LNCAP (cell line): Measurements from ENCODE around the gene ZNF689.
A peak's percentile ranks its signal among the peaks of the same experiment; 100 is the strongest.

Source experiments
- TF ChIP-seq, protein P1 (sequence below): fragments of 450-650 bp; IDR thresholded peaks from 2 replicates; pipeline ENCODE4 v1.5.1; 2017; ENCODE audit warnings: mild to moderate bottlenecking

ZNF689 gene

DNA sequence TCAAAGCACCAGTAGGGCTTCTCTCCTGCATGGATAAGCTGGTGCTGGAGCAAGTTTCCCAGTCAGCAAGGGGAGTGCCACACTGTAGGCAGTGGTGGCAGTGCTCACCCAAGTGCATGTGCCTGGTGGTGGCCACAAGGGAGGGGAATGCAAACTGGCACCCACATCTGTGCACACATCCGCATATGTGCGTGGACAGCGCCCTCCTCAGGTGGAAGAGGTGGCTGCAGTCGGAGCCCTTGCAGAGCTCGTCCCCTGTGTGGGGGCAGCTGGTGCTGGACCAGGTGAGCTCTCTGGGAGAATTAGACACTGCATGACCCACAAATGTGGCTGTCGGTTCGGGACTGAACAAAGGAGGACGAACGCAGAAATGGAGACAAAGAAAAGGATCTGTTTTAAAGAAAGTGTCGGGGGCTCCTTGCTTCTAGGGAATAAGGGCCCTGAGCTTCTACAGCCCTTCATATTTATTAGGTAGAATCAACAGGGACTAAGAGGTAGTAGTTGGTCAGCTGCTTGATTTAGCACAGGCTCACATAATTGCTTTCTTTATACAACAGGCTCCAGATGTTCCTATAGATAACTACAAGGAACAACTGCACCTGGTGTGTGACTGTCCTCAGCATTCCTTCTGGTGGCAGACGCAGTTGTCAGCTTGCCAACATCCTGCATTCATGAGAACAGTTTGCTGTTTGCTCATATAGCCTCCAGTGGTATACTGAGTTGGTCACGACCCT is 5.3 kb upstream of the ZNF689 start:
- TF ChIP-seq, protein P1, sequence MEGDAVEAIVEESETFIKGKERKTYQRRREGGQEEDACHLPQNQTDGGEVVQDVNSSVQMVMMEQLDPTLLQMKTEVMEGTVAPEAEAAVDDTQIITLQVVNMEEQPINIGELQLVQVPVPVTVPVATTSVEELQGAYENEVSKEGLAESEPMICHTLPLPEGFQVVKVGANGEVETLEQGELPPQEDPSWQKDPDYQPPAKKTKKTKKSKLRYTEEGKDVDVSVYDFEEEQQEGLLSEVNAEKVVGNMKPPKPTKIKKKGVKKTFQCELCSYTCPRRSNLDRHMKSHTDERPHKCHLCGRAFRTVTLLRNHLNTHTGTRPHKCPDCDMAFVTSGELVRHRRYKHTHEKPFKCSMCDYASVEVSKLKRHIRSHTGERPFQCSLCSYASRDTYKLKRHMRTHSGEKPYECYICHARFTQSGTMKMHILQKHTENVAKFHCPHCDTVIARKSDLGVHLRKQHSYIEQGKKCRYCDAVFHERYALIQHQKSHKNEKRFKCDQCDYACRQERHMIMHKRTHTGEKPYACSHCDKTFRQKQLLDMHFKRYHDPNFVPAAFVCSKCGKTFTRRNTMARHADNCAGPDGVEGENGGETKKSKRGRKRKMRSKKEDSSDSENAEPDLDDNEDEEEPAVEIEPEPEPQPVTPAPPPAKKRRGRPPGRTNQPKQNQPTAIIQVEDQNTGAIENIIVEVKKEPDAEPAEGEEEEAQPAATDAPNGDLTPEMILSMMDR: peak; percentile 26; the same call in 1 of the 2 replicates

DNA sequence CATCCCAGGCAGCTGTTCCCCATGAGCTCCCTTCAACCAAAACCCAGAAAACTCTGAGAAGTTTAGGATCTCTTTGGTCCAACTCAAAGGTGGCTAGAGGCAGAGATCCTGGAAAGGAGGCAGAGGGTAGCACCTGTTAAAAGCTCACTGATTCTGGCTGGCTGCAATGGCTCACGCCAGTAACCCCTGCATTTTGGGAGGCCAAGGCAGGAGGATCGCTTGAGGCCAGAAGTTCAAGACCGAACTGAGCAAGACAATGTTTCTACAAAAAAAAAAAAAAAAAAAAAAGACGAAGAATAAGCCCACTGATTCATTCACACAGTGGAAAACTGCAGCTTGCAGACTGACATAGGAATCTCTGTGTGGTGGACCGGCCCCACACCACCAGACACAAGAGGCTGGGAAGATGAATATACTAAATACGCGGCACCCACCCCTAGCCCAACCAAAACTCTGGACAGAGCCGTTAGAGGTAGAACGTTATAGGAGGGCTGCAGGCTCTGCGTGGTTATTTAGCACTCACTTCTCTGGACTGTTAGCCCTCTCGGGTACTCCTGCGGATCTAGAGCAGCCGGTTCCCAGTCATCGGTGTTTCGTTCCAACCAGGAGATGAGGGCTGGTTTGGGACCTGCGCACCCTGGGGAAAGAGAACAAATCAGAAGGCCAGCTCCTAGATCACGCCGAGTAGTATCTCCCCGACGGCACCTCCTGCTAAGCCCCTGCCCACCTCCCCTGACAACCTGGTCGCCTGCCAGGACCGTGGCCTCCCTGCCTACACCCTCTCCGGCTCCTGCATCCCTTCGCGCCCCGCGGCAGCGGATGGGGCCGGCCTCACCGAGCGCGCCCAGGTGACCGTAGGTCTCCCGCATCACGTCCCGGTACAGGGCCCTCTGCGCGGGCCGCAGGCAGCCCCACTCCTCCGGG is 925 bp downstream of the ZNF689 start:
- TF ChIP-seq, protein P1: no peak

DNA sequence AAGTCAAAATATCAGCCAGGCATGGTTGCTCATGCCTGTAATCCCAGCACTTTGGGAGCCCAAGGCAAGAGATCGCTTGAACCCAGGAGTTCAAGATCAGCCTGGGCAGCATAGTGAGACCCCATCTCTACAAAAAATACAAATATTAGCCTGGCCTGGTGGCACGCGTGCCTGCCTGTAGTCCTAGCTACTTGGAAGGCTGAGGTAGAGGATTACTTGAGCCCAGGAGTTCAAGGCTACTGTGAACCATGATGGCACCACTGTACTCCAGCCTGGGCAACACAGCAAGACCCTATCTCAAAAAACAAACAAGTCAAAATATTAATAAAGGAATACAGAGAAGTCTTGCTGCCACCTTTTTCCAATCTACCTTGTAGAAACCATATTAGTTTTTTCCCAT is 4.2 kb downstream of the ZNF689 start:
- TF ChIP-seq, protein P1: no peak

DNA sequence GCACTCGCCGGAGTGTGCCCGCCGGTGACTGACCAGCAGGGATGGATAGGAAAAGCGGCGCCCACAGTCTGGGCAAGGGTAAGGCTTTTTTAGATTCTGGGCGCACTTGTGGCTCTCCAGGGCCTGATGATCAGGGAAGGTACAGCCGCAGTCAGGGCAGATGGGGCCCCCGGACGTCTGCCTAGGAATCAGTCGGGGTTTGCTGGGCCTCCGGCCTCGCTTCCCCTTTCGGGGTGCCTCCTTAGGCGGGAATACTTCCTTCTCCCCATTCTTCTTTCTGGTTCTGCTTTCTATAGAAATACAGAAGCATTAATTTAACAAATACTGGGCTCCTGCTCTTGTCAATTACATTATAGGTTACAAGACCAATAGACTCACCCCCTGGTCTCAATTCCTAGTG is 5.0 kb downstream of the ZNF689 start:
- TF ChIP-seq, protein P1: no peak

DNA sequence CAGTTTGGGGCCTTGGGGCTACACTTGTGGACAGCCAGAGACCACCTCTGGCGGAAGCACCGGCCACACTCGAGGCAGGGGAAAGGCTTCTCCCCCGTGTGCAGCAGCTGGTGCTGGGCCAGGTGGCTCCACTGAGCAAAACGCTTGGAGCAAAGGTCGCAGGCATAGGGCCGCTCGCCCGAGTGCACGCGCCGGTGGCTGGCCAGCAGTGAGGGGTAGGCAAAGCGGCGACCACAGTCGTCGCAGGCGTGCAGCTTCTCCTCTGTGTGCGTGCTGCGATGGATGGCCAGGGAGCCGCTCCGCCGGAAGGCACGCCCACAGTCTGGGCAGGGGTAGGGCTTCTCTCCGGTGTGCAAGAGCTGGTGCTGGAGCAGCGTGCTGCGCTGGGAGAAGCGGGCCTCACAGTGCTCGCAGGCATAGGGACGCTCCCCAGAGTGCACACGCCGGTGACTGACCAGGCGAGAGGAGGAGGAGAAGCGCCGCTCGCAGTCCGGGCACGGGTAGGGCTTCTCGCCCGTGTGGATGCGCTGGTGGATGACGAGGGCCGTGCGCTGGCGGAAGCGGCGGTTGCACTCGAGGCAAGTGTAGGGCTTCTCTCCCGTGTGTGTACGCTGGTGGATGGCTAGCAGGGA is 5.8 kb downstream of the ZNF689 start:
- TF ChIP-seq, protein P1: no peak

DNA sequence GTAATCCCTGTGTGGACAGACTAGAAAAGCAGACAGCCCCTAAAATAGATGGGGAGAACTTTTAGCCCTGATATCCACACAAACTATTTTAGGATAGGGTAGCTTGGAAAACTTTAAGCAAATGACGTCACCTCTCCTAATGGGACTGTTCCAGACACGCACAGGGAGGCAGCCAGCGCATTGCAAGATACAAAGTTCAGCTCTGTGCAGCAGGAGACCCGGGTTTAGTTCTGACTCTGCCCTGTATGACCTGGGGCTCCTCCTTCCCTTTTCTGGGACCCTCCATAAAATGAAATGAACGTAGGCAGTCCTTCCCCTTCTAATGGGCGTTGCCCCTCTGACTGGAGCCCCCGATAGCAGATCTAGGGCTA is 6.3 kb downstream of the ZNF689 start:
- TF ChIP-seq, protein P1: no peak

DNA sequence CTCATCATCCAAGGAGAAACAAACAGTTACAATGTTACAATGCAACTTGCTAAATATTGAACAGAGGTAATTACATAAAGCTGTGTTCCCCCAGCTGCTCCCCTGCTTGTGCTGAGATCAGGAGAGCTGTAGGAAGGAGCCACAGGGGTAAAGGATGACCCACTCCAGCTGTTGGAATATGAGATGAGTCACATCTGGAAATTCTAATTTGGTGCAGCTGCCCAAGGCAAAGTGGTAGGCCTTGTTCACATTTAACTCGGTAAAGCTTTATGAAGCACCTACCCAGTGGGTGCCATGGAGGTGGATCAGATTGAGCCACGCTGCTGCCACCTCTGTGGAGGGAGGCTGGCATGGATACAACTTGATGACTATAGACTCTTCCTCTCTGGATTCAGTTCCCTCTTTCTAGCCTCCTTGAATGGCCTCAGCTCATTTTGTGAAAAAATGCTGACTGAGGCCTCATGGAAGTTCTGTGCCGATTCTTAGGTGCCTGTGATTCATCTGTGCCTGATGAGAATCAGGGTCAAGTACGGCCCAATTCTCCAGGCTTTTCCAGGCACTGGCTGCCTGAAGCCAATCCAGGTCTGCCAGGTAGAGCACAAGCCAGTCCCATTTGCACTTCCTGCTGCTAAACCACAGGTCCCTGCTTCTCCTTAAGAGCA is 7.4 kb downstream of the ZNF689 start:
- TF ChIP-seq, protein P1: no peak
